HTR-8/SVneo (cell line): ENCODE data around the gene MYG1.

Experiments
- DNase-seq: peaks from one replicate; pipeline ENCODE4 v3.0.0; 2011; ENCODE audit warnings: low spot score, mixed read lengths; ENCODE audit not compliant: insufficient read length
- FAIRE-seq: peaks from 2 replicates; lab custom pipeline; 2011; peaks lifted over from hg19 to GRCh38; lab: Jason Lieb, UNC

The MYG1 gene

GRCh38 chr12:53299454-53300180 is at the start of gene MYG1:
TSS of gene MYG1 (plus strand) at chr12:53299695. CDS start at chr12:53299738, 43 bp downstream.
- peak; percentile 81 for DNase-seq
- FAIRE-seq: peak; percentile 20

DNA sequence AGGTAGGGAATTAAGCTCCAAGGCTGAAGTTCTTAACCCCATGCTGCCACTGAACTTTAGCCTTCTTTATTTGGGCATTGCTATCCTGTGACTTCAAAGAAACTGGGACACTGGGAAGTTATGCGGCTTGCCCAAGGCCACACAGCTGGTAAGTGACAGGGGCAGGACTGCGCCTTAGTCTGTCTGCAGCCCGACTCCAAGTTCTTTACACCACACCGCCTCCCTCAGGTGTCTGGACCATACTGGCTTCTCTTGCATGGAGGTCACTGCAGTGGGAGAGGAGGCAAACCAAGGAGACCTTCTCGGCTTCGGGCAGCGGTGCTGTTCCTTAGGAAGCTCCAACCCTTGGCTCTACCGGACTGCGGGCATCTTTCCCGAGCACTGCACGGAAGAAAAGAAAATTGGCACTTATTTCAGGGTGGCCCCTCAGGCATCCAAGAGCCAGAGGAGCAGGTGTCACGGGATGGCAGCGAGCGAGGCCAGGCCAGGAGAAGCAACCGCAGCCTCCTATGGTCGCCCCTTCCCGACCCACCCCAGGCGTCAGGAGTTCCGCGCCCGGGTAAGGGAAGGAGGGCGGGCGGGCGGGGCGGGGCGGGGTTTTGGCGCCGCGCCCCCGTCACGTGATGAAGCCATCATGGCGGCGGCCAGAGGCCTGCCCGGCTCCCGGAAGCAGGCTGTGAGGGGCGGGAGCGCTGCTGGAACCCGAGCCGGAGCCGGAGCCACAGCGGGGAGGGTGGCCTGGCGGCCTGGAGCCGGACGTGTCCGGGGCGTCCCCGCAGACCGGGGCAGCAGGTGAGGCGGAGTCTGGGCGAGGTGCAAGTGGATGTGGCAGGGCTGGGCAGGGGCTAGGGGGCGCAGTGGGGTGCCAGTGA is 47.8 kb upstream of the MYG1 start:
- DNase-seq: peak; percentile 91
- FAIRE-seq: no peak

GRCh38 chr12:53252349-53252916 is 47.1 kb upstream of the MYG1 start:
- FAIRE-seq (no peak), DNase-seq (no peak)

- FAIRE-seq (no peak), DNase-seq (no peak)
Measured at GRCh38 chr12:53253298-53253697, 46.2 kb upstream of the MYG1 start.

DNA sequence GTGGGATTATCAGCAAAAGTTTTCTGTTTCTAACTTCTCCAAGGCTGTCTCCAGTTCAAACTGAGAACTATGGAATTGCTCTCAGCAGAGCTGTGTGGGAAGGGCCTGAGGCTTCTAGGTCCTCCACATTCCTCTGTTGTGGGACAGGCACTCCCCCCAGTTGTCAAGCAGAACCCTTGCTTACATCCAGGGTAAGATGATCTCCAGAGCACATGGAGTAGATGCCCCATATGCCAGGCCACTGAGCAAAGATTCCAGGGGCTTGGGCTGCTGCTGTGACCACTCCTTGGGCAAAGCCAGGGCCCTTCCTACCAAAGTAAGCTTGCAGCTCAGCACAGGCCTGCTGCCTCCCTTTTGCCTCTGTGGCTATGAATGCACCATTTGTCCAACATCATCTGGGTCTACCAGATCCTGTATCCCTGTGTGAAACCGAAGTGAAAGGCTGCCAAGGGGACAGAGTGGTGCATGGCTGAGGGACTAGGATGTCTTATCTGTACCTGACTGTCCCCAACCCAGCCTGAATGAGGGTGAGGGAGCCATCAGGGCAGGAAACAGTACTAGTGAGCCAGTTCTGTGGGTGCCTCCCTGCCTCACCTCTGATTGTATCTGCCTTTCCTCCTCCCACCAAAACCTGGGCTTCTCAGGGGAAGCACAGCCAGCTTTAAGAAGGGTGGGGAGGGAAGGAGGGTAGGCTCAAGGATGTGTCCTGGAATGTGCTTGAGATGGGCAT is 44.5 kb upstream of the MYG1 start:
- DNase-seq (no peak), FAIRE-seq (no peak)

- FAIRE-seq: no peak
- DNase-seq: no peak
Measured at GRCh38 chr12:53255996-53256395, 43.5 kb upstream of the MYG1 start.

- DNase-seq: no peak
- no peak for FAIRE-seq
Measured at GRCh38 chr12:53258541-53259539, 40.7 kb upstream of the MYG1 start.

DNA sequence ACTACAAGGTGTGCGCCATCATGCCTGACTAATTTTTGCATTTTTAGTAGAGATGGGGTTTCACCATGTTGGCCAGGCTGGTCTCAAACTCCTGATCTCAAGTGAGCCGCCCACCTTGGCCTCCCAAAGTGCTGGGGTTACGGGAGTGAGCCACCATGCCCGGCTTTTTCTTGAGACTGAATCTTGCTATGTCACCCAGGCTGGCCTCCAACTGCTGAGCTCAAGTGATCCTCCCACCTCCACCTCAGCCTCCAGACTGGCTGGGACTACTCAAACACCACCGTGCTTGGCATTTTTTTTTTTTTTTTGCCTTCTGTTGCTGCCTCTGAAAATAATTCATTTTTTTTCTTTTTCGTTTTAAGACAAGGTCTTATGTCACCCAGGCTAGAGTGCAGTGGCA is 39.6 kb upstream of the MYG1 start:
- DNase-seq: no peak
- FAIRE-seq: no peak

- DNase-seq: no peak
- no peak for FAIRE-seq
Measured at GRCh38 chr12:53265783-53266182, 33.7 kb upstream of the MYG1 start.

DNA sequence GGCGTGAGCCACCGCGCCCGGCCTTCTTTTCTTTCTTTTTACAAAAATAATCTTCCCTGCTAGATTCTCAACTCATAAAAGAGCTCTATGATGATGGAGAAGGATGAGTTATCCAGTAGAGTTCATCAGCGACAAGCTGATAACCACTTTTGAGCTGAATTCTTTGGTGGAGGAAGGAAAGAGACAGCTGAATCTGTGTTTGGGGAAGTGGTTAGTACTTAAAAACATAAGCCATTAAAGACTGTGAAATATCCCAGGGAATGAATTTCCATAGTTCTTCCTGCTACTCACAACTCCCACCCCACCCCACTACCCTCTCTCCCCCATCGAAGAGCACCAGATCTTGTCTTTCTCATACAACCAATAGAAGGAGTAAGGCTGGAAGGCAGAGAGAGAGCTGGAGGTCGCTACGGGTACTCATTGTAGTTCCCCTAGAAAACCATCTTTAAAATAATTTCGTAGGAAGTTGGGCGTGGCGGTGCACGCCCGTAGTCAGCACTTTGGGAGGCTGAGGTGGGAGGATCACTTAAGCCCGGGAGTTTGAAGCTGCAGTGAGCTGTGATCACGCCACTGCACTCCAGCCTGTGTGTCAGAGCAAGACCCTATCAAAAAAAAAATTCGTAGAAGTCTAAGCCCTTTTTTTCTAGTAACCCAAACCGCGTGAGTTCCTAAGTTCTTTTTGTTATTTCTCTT is 32.0 kb upstream of the MYG1 start:
- no peak for FAIRE-seq

GRCh38 chr12:53267999-53268629 is 31.4 kb upstream of the MYG1 start, which contains the start of gene ESPL1:
TSS of gene ESPL1 (plus strand) at chr12:53268299. CDS start at chr12:53268767, 468 bp downstream.
- peak; percentile 60 for FAIRE-seq
- DNase-seq: peak; percentile 90

More for the DNA sequence above, 32.0 kb upstream of the MYG1 start:
- no peak for DNase-seq

DNA sequence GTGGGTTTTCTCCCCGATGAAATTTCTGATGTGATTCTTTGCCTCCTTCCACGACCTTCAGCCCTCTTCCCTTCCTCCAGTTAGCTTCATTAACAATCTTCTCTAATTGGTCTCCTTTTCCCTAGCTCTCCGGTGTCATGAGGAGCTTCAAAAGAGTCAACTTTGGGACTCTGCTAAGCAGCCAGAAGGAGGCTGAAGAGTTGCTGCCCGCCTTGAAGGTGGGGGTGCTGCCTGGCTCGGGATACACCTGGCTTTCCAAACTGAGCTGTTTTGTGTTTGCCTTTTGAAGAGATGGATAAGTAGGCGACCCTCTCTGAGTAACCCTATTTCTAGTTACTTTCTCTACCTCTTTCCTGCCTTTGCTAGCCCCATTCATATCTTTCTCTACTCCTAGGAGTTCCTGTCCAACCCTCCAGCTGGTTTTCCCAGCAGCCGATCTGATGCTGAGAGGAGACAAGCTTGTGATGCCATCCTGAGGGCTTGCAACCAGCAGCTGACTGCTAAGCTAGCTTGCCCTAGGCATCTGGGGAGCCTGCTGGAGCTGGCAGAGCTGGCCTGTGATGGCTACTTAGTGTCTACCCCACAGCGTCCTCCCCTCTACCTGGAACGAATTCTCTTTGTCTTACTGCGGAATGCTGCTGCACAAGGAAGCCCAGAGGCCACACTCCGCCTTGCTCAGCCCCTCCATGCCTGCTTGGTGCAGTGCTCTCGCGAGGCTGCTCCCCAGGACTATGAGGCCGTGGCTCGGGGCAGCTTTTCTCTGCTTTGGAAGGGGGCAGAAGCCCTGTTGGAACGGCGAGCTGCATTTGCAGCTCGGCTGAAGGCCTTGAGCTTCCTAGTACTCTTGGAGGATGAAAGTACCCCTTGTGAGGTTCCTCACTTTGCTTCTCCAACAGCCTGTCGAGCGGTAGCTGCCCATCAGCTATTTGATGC is 30.6 kb upstream of the MYG1 start:
- no peak for FAIRE-seq

GRCh38 chr12:53274445-53274844 is 25.1 kb upstream of the MYG1 start:
- no peak for FAIRE-seq
- no peak for DNase-seq

More for the DNA sequence above, 30.6 kb upstream of the MYG1 start:
- DNase-seq: no peak

- DNase-seq (no peak), FAIRE-seq (no peak)
Measured at GRCh38 chr12:53276511-53276910, 23.0 kb upstream of the MYG1 start.

GRCh38 chr12:53277981-53278380 is 21.5 kb upstream of the MYG1 start:
- no peak for DNase-seq
- no peak for FAIRE-seq

GRCh38 chr12:53279283-53279869 is 20.1 kb upstream of the MYG1 start:
- FAIRE-seq: no peak
- no peak for DNase-seq
